ENCODE measurements around the gene MCHR1.
A peak's percentile ranks its signal among the peaks of the same experiment; 100 is the strongest.
"Not testable (repeated sequence)": the region's sequence is repeated elsewhere in the genome, so short reads cannot be mapped to it uniquely, and the experiment has no call there.

Gene MCHR1

DNA sequence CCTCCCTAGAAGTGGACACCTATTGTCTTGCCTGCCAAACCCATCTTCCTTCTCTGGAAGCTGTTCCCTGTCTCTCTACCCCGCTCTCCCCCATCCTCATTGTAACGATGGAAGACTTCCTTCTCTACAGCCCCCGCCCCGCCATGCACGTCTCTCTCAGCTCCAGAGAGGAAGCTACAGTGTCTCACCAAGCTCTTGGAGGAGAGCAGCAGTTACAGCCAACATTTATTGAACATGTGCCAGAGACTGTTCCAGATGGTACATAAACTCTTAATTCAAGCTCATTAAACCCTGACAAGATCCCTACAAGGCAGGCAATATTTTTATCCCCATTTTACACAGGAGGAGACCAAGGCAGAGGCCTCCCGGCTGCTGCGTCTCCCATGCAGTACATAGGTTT is 15.1 kb downstream of the MCHR1 start:
- DNase-seq: no peak

DNA sequence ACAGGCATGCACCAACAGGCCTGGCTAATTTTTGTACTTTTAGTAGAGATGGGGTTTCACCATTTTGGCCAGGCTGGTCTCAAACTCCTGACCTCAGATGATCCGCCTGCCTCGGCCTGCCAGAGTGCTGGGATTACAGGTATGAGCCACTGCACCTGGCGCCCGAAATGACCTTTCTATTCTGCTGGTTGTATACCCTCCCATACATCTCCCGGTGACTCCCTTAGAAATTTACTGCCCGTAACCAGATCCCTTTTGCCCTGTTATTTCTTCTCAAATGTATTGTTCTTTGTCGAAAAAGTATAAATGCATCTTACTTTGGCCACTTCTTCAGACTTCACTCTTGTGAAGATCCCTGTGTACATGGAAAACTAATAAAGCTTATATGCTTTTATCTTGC is 22.0 kb downstream of the MCHR1 start:
- DNase-seq: no peak

DNA sequence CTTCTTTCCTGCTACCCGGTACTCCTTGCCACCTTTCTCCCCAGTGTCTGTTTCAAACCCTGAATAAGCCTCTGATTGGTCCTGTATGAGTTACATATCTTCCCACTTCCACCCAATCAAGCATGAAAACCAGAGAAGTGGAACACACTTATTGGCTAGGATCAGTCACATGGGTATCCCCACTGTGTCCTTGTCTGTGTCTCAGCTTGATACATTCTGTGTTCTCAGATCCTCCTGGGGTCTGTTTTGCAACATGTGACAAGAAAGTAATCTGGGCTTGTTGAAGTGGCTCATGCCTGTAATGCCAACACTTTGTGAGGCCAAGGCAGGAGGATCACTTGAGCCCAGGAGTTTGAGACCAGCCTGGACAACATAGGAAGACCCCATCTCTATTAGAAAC is 23.9 kb downstream of the MCHR1 start:
- DNase-seq: no peak

DNA sequence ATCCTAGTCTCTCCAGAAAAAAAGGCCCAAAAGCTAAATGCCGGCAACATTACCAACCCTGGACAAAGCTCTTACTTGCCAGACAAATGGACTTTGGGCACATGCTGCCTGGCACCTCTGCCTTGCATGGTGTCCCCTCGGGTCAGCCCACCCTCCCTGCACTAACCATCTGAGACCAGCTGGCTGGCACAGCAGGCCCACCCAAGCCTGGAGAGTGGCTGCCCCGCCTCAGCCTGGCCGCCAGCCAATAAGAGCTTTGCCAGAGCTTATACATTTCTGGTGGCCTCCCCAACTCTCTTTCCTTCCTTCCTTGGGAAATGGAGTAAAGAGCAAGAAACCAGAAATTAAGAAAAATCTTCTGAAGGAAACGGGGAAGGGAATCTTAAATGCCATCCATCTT is 24.5 kb downstream of the MCHR1 start:
- no peak for DNase-seq

DNA sequence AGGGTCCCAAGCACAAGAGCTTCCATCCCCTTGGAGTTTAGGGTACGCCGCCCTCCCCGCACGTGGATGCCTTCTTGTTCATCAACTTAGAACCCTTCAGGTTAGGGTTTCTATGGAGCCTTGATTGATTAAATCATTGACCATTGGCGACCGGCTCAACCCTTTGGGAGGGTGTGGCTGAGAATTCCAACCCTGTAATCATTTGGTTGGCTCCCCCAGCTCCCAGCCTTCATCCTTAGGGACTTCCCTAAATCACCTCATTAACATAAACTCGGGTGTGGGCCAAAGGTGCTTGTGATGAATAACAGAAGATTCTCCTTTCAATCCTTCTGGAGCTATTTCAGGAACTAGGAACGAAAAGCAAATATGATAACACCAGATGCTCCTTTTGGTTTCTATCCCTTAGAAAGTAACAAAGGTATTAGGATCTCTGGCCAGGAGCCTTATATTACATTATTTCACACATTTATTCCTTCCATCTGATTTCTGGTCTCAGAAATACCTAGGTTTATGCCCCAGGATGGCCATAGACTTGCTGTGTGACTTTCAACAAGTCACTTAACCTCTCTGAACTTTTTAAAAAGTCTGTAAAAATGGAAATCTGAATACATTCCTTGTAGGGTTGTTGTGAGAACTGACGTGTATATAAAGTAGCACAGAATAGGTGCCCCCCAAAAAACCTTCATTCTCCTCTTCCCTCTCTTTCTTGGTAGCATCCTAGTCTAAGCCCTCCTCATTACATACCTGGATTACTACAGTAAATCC is 26.8 kb downstream of the MCHR1 start:
- no peak for DNase-seq

DNA sequence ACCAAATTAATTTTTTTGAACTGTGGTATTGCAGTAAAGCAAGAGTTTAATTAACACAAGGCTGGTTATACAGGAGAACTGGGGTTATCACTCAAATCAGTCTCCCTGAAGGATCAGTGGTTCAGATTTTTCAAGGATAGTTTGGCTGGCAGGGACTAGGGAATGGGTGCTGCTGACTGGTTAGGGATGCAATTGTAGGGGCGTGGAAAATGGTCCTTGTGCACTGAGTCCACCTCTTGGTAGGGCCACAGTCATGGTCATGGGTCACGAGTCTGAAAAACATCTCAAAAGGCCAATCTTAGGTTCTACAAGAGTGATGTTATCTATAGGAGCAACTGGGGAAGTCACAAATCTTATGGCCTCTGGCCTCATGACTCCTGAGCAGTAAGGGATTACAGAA is 27.9 kb downstream of the MCHR1 start:
- no peak for DNase-seq

DNA sequence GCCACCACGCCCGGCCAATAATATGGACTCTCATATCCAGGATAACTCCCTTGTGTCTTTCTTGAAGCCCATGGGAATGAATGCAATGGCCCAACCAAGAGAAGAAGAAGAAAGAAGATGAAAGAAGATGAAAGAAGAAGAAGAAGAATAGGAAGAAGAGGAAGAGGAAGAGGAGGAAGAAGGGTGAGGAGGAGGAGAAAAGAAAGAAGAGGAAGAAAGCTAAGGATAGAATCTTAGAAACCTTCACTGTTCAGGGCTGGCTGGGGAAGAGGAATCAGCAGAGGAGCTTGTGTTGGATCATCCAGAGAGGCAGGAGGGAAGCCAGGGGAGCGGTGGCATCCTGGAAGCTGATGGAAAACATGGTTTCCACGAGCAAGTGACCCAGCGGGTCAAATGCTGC is 28.9 kb downstream of the MCHR1 start:
- DNase-seq: no peak

DNA sequence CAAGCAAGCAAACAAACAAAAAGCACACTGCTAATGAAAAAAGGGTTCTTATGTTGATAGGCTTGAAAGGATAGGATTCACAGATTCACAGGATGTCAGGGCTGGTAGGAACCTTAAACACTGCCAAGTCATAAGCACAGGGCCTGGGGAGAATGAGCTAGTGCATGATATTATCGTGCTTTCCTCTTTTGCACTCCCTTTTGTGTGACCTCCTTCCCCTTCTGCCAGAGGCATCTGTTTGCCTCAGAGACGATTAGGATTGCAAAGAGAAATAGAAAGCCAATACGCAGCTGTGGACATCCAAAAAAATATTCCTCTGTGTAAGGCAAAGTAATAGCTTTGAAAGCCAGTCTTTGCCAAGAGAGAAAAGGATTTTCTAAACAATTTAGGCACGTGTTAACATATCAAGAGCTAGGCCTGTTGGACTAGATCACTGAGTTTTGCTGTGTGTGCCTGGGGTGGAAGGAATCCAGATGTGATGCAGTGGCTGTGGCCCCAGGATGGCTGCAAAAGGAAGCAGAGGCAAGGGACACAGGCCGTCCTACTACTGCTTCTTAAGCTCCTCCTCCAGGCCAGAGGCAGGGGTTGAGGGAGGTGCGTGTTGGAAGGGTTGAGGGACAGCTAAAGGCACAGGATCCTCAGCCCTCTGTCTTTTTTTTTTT is 30.6 kb downstream of the MCHR1 start:
- DNase-seq: no peak

DNA sequence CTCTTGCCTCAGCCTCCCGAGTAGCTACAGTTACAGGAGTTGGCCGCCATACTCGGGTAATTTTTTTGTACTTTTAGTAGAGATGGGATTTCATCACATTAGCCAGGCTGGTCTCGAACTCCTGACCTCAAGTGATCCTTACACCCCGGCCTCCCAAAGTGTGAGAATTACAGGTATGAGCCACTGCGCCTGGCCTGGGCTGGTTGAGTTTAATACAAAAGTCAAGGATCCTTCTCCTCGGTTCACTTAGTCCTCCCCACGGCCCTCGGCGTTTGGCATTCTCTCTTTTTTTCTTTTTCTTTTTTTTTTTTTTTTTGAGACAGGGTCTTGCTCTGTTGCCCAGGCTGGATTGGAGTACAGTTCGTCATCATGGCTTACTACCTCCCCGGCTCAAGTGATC is 33.0 kb downstream of the MCHR1 start:
- no peak for DNase-seq

DNA sequence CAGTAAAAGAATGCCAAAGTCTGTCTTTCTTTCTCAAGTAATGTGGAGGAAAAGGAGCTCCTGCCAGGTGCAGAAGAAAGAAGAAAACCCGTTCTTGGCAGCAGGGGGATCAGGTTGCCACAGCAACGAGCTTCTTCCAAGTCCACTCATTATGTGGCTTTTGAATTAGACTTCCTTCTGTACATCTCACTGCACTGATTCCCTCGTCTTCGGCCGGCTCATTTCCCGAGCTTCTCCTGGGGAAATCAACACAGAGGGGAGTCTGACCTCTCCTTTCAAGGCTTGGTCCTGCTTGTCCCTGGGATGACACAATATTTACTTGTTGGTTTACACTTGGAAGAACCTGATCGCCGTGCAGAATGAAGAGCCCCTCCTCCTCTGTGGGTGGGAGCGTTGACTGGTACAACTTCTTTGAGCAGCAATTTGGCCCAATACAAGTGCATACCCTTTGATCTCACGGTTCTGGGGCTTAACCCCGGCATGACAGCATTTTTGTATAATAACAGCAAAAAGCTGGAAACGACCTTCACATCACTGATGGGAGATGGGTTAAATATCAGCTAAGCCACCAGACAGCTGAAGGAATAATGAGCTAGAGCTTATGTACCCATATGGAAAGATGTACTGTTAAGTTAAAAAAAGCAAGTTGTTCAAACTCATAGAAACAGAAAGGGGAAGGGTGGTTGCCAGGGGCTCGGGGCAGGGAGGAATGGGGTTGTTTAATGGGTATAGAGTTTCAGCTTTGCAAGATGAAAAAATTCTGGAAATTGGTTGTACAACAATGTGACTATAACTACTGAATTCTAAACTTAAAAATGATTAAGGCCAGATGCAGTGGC is 35.4 kb downstream of the MCHR1 start:
- no peak for DNase-seq

DNA sequence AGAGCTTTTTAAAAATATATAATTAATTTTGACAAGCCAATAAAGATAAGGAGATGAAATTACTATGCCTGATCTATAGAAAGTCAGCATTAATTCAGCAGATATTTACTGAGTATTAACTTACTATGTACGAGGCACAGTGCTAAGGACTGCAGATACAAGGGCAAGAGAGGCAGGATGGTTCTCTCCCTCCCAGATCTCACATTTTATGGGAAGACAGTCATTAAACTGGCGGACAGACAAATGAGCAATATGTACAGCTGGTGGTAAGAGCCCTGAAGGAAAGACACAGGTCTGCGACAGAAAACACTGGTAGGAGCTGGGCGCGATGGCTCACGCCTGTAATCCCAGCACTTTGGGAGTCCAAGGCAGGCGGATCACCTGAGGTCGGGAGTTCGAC is 36.8 kb downstream of the MCHR1 start:
- DNase-seq: no peak

DNA sequence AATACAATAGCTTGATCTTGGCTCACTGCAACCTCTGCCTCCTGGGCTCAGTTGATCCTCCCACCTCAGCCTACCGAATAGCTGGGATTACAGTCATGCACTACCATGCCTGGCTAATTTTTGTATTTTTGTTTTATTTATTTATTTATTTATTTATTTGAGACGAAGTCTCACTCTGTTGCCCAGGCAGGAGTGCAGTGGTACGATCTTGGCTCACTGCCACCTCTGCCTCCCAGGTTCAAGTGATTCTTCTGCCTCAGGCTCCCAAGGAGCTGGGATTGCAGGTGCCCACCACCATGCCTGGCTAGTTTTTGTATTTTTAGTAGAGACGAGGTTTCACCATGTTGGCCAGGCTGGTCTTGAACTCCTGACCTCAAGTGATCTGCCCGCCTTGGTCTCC is 38.4 kb downstream of the MCHR1 start:
- DNase-seq: not testable (repeated sequence)

DNA sequence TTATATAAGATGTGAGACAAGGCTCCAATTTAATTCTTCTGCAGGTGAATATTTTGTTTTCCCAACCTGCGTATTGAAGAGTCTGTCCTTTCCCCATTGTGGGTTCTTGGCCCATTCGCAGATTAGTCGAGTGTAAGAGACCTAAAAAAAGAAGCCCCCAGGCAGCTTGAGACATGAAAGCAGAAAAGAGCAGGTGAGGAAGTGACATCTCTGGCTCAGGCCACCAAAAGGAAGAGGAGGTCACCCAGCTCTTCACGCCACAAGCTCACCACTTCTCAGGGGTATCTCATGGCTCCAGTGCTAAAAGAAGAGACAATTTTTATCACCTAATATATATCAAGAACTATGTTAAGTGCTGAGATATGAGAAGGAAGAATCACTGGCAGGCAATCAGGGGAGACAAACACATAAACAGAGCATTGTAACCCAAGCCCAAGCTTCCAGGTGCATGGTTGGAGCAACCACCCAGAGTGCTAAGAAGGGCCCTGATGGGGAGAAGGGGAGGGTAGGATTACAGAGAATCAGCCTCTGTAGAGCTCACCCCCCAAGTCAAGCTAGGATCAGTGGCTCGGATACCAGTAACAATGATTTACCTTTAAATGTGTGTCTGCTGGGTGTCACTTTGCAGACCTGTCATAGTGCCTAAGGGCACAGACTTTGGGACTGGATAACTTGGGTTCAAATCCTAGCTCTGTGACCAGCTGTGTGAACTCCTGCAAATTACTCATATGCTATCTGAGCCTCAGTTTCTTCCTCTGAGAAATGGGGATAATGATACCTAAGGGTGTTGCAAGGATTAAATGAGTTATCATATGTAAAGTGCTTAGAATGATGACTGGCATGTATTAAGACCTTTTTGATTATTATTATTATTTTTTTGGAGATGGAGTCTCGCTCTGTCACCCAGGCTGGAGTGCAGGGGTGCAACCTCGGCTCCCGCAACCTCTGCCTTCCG is 39.2 kb downstream of the MCHR1 start:
- no peak for DNase-seq

DNA sequence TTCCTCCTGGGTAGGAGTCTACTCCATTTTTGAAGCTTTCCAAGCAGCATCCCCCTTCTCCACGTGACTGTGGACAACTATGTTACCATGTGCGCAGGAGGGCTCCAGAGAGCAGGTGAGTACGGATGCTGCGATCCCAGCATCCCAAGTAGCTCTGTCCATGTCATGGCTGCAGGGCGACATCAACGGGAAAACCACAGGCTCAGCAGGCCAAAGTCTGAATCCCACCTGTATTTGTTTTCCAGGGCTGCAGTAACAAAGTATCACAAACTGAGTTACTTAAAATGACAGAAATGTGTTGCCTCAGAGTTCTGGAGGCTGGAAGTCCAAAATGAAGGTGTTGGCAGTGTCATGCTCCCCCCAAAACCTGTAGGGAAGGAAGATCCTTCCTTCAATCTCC is 40.3 kb downstream of the MCHR1 start:
- DNase-seq: no peak

DNA sequence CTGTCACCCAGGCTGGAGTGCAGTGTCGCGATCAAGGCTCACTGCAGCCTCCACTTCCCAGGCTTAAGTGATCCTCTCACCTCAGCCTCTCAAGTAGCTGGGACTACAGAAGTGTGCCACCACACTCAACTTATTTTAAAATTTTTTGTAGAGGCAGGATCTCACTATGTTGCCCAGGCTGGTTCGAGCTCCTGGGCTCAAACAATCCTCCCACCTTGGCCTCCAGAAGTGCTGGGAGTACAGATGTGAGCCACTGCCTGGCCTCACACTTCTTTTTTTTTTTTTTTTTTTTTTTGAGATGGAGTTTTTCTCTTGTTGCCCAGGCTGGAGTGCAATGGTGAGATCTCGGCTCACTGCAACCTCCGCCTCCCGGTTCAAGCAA is 40.9 kb downstream of the MCHR1 start:
- not testable (repeated sequence) for DNase-seq

DNA sequence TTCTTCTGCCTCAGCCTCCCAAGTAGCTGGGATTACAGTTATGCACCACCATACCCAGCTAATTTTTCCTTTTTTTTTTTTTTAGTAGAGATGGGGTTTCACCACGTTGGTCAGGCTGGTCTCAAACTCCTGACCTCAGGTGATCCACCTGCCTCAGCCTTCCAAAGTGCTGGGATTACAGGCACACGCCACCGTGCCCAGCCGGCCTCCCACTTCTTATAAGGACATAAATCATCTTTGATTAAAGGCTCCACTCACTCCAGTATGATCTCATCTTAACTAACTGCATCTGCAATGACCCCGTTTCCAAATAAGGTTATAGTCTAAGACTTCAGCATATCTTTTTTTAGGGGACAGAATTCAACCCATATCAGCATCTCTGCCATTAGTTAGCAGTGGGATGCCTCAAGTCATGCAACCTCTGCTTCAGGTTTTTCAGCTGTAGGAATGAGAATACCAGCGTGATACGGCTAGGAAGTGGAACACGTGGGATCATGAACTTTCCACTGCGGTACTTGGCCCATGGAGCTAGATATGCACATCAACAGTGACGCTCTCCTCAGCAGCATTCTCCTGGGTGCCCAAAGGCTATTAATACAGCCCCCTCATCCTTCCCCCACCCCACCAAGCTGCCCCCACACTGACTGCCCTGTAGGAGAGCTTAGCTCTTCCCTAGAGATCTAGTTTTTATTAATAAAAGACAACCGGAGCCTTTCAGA is 41.4 kb downstream of the MCHR1 start:
- DNase-seq: no peak

DNA sequence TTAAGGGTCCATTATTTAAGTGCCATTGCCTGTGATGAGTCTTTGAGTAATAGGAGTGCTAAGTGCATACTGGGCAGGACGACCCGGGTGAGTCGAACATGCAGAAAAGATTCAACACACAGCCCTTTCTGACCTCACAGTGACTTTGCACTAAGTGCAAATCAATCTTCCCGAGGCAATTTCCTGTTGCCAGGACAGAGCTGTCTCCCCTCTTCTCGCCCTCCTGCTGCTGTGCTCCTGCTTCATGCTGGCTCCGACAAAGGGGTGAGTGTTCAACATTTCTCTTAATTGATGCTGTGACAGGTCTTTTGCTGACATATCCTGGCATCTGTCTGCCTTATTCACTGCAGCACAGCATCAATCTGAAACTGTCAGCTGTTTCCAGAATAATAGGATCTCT is 42.0 kb downstream of the MCHR1 start:
- peak; percentile 23 for DNase-seq

DNA sequence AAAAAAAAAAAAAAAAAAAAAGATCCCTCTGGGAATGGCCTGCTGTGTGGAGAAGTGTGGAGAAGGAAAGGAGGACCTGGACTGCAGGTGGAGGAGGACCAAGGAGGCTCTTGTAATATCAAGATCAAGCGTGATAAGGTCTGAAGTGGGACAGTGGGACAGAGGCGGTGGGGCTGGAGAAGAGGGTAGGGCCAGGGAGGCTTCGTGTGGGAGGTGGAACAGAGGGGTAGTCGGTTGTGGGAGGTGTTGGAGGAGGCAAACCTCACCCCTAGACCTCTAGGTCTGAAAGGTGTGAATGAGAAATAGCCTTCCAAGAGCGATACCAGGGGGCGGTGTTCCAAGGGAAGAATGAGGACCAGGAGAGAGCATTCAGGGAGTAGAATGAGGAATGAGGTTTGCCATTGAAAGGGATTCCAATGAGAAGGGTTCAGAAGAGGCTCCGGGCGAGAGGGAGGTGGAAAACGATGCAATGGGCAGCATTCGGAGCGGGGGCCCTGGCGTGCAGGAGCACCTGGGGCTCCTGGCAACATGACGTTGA is 44.2 kb downstream of the MCHR1 start:
- no peak for DNase-seq

DNA sequence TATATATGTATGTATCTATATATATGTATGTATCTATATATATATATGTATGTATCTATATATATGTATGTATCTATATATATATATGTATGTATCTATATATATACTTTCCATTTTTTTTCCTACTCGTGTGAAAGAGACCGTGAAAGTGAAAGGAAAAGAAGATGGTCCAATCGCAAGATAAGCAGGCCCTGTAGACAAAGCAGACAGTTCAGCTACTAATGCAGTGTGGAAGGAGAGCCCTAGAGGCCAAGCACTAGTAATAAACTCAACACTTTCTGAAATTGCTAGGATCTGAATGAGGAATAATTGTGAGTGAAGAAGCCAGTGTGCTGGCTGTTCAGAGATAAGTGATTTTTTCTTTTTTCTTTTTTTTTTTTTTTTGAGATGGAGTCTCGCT is 47.2 kb downstream of the MCHR1 start:
- DNase-seq: no peak

DNA sequence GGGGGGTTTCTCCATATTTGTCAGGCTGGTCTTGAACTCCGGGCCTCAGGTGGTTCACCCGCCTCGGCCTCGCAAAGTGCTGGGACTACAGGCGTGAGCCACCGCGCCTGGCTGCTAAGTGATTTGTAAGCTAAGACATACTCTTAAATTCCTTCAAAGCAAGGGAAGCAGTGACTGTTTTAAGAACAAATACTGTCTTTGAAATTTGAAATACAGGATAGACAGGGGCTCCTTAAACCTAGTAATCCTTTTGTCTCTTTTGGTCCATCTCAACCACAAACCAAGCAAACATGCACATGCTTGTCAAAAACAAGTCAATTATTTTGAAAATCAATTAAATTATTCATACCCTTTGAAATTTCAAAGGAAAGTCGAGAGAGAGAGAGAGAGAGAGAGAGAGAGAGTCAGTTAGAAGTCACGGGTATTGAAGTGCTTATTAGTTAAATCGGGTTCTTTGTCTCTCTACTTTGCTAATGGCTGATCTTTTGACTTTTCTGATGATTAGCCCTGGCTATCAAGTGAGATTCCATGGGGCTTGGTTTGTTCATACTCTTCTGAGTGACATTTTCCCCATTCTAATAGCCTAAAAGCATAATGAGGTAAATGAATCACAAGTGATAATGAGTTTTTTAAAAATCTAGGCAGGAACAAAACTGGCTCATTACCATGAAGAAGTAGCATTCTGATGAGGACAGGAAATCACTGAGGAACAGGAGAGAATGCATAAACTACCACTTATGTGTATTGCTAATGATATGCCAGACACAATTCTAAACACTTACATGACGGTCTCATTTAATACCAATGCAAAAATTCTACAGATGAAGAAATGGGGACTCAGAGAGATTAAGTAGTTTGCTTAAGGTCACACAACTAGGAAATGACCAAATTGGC is 48.0 kb downstream of the MCHR1 start:
- DNase-seq: no peak

All from SHP77 treated with DMSO at 0.1 percent for 48 hours (cell line).